Esophagus muscularis mucosa (tissue), 4 donors: Measurements from ENCODE around the gene ZBTB32. TPM values are rescaled to one million over a fixed set of nuclear protein-coding genes. Genes with fewer than 3 reads are reported as not detected.

Source experiments
- DNase-seq: peaks from one replicate; pipeline ENCODE4 v3.0.0-alpha.2; 2017; ENCODE audit errors: extremely low spot score
- H3K27ac ChIP-seq, 4 donors: fragments of 200-600 bp; sonication (generic); replicated peaks in 1 of 4; 1 replicate in 3 of 4; 2 replicates in 1 of 4; pipeline ENCODE4 v1.5.1; 2016 to 2019; ENCODE audit warnings: mild to moderate bottlenecking in 1 of 4
- H3K27me3 ChIP-seq, 4 donors: fragments of 200-600 bp; sonication (generic); one replicate each; pipeline versions ENCODE4 v1.5.1 to v1.6.0; 2016 to 2019
- H3K36me3 ChIP-seq, 4 donors: fragments of 200-600 bp; sonication (generic); one replicate each; pipeline ENCODE4 v1.5.1; 2016 to 2019
- H3K4me1 ChIP-seq, 4 donors: fragments of 200-600 bp; sonication (generic); one replicate each; pipeline ENCODE4 v1.5.1; 2016 to 2019
- H3K4me3 ChIP-seq, 4 donors: fragments of 200-600 bp; sonication (generic); 1 replicate in 2 of 4; 2 replicates in 2 of 4; pipeline ENCODE4 v1.5.1; 2016 to 2019; ENCODE audit warnings: mild to moderate bottlenecking in 4 of 4, moderate library complexity in 1 of 4
- H3K9me3 ChIP-seq, 4 donors: fragments of 200-600 bp; sonication (generic); 1 replicate in 3 of 4; 2 replicates in 1 of 4; pipeline ENCODE4 v1.5.1; 2016 to 2019
- EP300 ChIP-seq: sonication (generic); formaldehyde crosslinking; IDR thresholded peaks from one replicate; pipeline ENCODE4 v1.6.1; 2017; ENCODE audit warnings: antibody characterized with exemption
- POLR2A ChIP-seq: fragments of 450-650 bp; IDR thresholded peaks from one replicate; pipeline ENCODE4 v1.6.1; 2017; ENCODE audit warnings: antibody characterized with exemption, moderate library complexity, mild to moderate bottlenecking, low read depth
- POLR2AphosphoS5 ChIP-seq, 2 donors: sonication (generic); formaldehyde crosslinking; IDR thresholded peaks; one replicate each; pipeline ENCODE4 v1.6.1; 2017; ENCODE audit warnings: antibody characterized with exemption in 2 of 2
- WGBS: methylation state at CpG from one replicate; pipeline ENCODE4 v1.1.5; 2018; 5-methylcytosine and 5-hydroxymethylcytosine counted together
- intact Hi-C: fragments of 100-400 bp; cut with DNase I; formaldehyde crosslinking; loops from one replicate; pipeline ENCODE4 v1.15.1; 2023
- total RNA-seq, 4 donors: library from RNA; depleted of rRNA; stranded (reverse); fragments of >200 nt; gene quantifications; one replicate each; pipeline versions ENCODE4 v1.1.0 to v1.2.1, GENCODE V29; 2016
- TF ChIP-seq, protein P1 (sequence below), 3 experiments: fragments of 200-600 bp in 2 of 3; fragments of 450-650 bp in 1 of 3; sonication (generic) in 2 of 3; IDR thresholded peaks; one replicate each; pipeline ENCODE4 v1.5.1; 2017 to 2019; ENCODE audit warnings: antibody characterized with exemption in 3 of 3, mild to moderate bottlenecking in 2 of 3, moderate library complexity in 1 of 3

The ZBTB32 gene
- total RNA-seq, 4 donors from 2014 or later = not detected

- no peak for DNase-seq
- TF ChIP-seq POLR2AphosphoS5 (IDR thresholded peaks at IDR 0.05) (no peak), POLR2A (no peak)
- TF ChIP-seq, protein P1, sequence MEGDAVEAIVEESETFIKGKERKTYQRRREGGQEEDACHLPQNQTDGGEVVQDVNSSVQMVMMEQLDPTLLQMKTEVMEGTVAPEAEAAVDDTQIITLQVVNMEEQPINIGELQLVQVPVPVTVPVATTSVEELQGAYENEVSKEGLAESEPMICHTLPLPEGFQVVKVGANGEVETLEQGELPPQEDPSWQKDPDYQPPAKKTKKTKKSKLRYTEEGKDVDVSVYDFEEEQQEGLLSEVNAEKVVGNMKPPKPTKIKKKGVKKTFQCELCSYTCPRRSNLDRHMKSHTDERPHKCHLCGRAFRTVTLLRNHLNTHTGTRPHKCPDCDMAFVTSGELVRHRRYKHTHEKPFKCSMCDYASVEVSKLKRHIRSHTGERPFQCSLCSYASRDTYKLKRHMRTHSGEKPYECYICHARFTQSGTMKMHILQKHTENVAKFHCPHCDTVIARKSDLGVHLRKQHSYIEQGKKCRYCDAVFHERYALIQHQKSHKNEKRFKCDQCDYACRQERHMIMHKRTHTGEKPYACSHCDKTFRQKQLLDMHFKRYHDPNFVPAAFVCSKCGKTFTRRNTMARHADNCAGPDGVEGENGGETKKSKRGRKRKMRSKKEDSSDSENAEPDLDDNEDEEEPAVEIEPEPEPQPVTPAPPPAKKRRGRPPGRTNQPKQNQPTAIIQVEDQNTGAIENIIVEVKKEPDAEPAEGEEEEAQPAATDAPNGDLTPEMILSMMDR (IDR thresholded peaks at IDR 0.05) = no peak
- no peak overlapping the region for H3K27ac ChIP-seq
- 92% methylated on average over 6 of the region's 25 CpGs for WGBS
- H3K9me3 ChIP-seq = no peaks in the 10 kb centered on the region
- intact Hi-C loops = no loop called here
- H3K36me3 ChIP-seq = peaks cover 85 to 100% (median 98%) of the 10 kb centered on the region in 4 donors
- H3K4me1 ChIP-seq = no peaks in the 10 kb centered on the region
- H3K4me3 ChIP-seq = no peak overlapping the region
- no peaks in the 10 kb centered on the region for H3K27me3 ChIP-seq
Observed at GRCh38 chr19:35732540-35733179, 28.3 kb downstream of the ZBTB32 start.

- Histone ChIP-seq H3K4me1 (peaks cover 0 to under 1% (median 0%) of the 10 kb centered on the region in 4 donors), H3K9me3 (no peaks in the 10 kb centered on the region), H3K27ac (no peak overlapping the region), H3K27me3 (no peaks in the 10 kb centered on the region), H3K4me3 (no peak overlapping the region), H3K36me3 (peaks cover 85 to 100% (median 98%) of the 10 kb centered on the region in 4 donors)
- no peak for DNase-seq
- TF ChIP-seq POLR2AphosphoS5 (IDR thresholded peaks at IDR 0.05) (no peak), POLR2A (no peak), EP300 (no peak)
- TF ChIP-seq, protein P1 (IDR thresholded peaks at IDR 0.05) = no peak
- WGBS = 81% methylated on average over 12 of the region's 35 CpGs
- intact Hi-C loops = no loop called here
Observed at GRCh38 chr19:35733180-35734125, 29.1 kb downstream of the ZBTB32 start.

- DNase-seq = no peak
- no peaks in the 10 kb centered on the region for H3K27me3 ChIP-seq
- no peak overlapping the region for H3K4me3 ChIP-seq
- H3K9me3 ChIP-seq = no peaks in the 10 kb centered on the region
- no peak for TF ChIP-seq EP300
- TF ChIP-seq, protein P1 (IDR thresholded peaks at IDR 0.05) = no peak
- TF ChIP-seq POLR2AphosphoS5 (IDR thresholded peaks at IDR 0.05) = no peak
- no peak for TF ChIP-seq POLR2A
- intact Hi-C loops = no loop called here
- peaks cover 0 to 8% (median 2%) of the 10 kb centered on the region in 4 donors for H3K4me1 ChIP-seq
- H3K36me3 ChIP-seq = peaks cover 80 to 100% (median 98%) of the 10 kb centered on the region in 4 donors
- 95% methylated on average over 8 of the region's 8 CpGs for WGBS
- no peak overlapping the region for H3K27ac ChIP-seq
Observed at GRCh38 chr19:35734273-35734672, 29.9 kb downstream of the ZBTB32 start.

- Histone ChIP-seq H3K4me3 (no peak overlapping the region), H3K4me1 (peaks cover 5 to 15% (median 8%) of the 10 kb centered on the region in 4 donors), H3K27me3 (no peaks in the 10 kb centered on the region), H3K36me3 (peaks cover 74 to 95% (median 93%) of the 10 kb centered on the region in 4 donors), H3K27ac (no peak overlapping the region), H3K9me3 (no peaks in the 10 kb centered on the region)
- 80% methylated on average over 5 of the region's 5 CpGs for whole genome bisulfite sequencing
- TF ChIP-seq POLR2AphosphoS5 (IDR thresholded peaks at IDR 0.05) (no peak), POLR2A (no peak), EP300 (no peak)
- TF ChIP-seq, protein P1 (IDR thresholded peaks at IDR 0.05) = no peak
- intact Hi-C loops = no loop called here
- DNase-seq = no peak
Observed at GRCh38 chr19:35734889-35735288, 30.5 kb downstream of the ZBTB32 start.
